GM23338 (cell line): ENCODE results near the gene SUCLG2. TPM values are rescaled to one million over a fixed set of nuclear protein-coding genes. Genes with fewer than 3 reads are reported as not detected.

Source experiments
- ATAC-seq: fragments of 200-7000 bp; cut with Tn5 transposase; 3 replicates; pipeline ENCODE4 v1.9.1; 2020
- DNase-seq: peaks from one replicate; pipeline ENCODE4 v3.0.0-alpha.2; 2015; ENCODE audit warnings: low spot score
- H2AFZ ChIP-seq: fragments of 200-600 bp; sonication (generic); 2 replicates; pipeline ENCODE4 v1.8.0; 2016; ENCODE audit warnings: antibody characterized with exemption, mild to moderate bottlenecking, moderate library complexity
- H3F3A ChIP-seq: fragments of 200-600 bp; sonication (generic); replicated peaks from 2 replicates; pipeline ENCODE4 v1.8.0; 2017; ENCODE audit warnings: antibody characterized with exemption, mixed run types, low read depth
- H3K27ac ChIP-seq: fragments of 200-600 bp; sonication (generic); 2 replicates; pipeline ENCODE4 v1.6.1; 2016; ENCODE audit warnings: low read depth
- H3K27me3 ChIP-seq: fragments of 200-600 bp; sonication (generic); 2 replicates; pipeline ENCODE4 v1.8.0; 2016; ENCODE audit warnings: mild to moderate bottlenecking, mixed run types, moderate library complexity; ENCODE audit not compliant: insufficient read depth
- H3K36me3 ChIP-seq: fragments of 200-600 bp; sonication (generic); 2 replicates; pipeline ENCODE4 v1.8.0; 2016; ENCODE audit warnings: mild to moderate bottlenecking; ENCODE audit not compliant: insufficient read depth
- H3K4me1 ChIP-seq: fragments of 200-600 bp; sonication (generic); 2 replicates; pipeline ENCODE4 v1.8.0; 2016; ENCODE audit warnings: mild to moderate bottlenecking, moderate library complexity; ENCODE audit not compliant: insufficient read depth
- H3K4me2 ChIP-seq: fragments of 200-600 bp; sonication (generic); 2 replicates; pipeline ENCODE4 v1.7.1; 2017; ENCODE audit warnings: mixed run types
- H3K4me3 ChIP-seq: fragments of 200-600 bp; sonication (generic); 2 replicates; pipeline ENCODE4 v1.6.1; 2016; ENCODE audit warnings: mixed run types
- H3K79me2 ChIP-seq: fragments of 200-600 bp; sonication (generic); replicated peaks from 2 replicates; pipeline ENCODE4 v1.8.0; 2017; ENCODE audit warnings: mild to moderate bottlenecking; ENCODE audit not compliant: insufficient read depth
- H3K9me2 ChIP-seq: fragments of 200-600 bp; sonication (generic); 2 replicates; pipeline ENCODE4 v1.8.0; 2017; ENCODE audit not compliant: insufficient read depth
- H4K20me1 ChIP-seq: fragments of 200-600 bp; sonication (generic); replicated peaks from 2 replicates; pipeline ENCODE4 v1.8.0; 2017; ENCODE audit warnings: mild to moderate bottlenecking; ENCODE audit not compliant: insufficient read depth
- H3K27ac Mint-ChIP-seq: 2 replicates; pipeline ENCODE4 v1.8.0; 2020; ENCODE audit warnings: inconsistent platforms, mild to moderate bottlenecking, moderate library complexity, mixed read lengths
- H3K27me3 Mint-ChIP-seq: 3 replicates; pipeline ENCODE4 v1.8.0; 2022; ENCODE audit warnings: low read depth, mild to moderate bottlenecking, moderate library complexity, mixed read lengths, inconsistent platforms; ENCODE audit not compliant: insufficient read depth, poor library complexity
- H3K36me3 Mint-ChIP-seq: 3 replicates; pipeline ENCODE4 v1.8.0; 2021; ENCODE audit warnings: low read depth, mild to moderate bottlenecking, inconsistent platforms, moderate library complexity, mixed read lengths
- H3K4me1 Mint-ChIP-seq: 3 replicates; pipeline ENCODE4 v1.8.0; 2020; ENCODE audit warnings: mild to moderate bottlenecking, inconsistent platforms, mixed read lengths
- H3K4me3 Mint-ChIP-seq: 3 replicates; pipeline ENCODE4 v1.8.0; 2021; ENCODE audit warnings: moderate library complexity, mild to moderate bottlenecking, inconsistent platforms, mixed read lengths
- H3K9me3 Mint-ChIP-seq: 3 replicates; pipeline ENCODE4 v1.8.0; 2020; ENCODE audit warnings: moderate library complexity, mild to moderate bottlenecking, inconsistent platforms, mixed read lengths
- CTCF ChIP-seq, 2 experiments: fragments of 200-600 bp in 1 of 2; sonication (generic) in 1 of 2; conservative IDR thresholded peaks; 2 replicates each; pipeline versions ENCODE4 v1.5.1 to v1.6.1; 2016 to 2017; ENCODE audit warnings: antibody characterized with exemption in 2 of 2, low read depth in 2 of 2, mild to moderate bottlenecking in 2 of 2, moderate library complexity in 1 of 2
- ETS1 ChIP-seq: IDR thresholded peaks from 2 replicates; pipeline ENCODE4 v1.6.1; 2016; ENCODE audit warnings: antibody characterized with exemption
- EZH2phosphoT487 ChIP-seq: fragments of 200-600 bp; sonication (generic); IDR thresholded peaks from one replicate; pipeline ENCODE4 v1.8.1; 2018; ENCODE audit warnings: antibody characterized with exemption; ENCODE audit not compliant: unreplicated experiment
- POLR2AphosphoS5 ChIP-seq: IDR thresholded peaks from 2 replicates; pipeline ENCODE4 v1.6.1; 2016; ENCODE audit warnings: antibody characterized with exemption, low read depth
- STAT1 ChIP-seq: IDR thresholded peaks from one replicate; pipeline ENCODE4 v1.6.1; 2016; ENCODE audit warnings: antibody characterized with exemption; ENCODE audit not compliant: unreplicated experiment
- ZNF114 ChIP-seq: fragments of 250-450 bp; sonication (Bioruptor Pico); IDR thresholded peaks from 2 replicates; pipeline ENCODE4 v1.5.0; 2020; ENCODE audit warnings: mild to moderate bottlenecking, moderate library complexity
- polyA plus RNA-seq: library from polyadenylated mRNA; unstranded; fragments of >200 nt; fragmentation: Nextera tagmentation; extraction: Ambion mirVana; gene quantifications from 2 replicates; pipeline ENCODE4 v1.2.1, GENCODE V29; 2016
- total RNA-seq: library from RNA; depleted of rRNA; stranded (reverse); fragments of >200 nt; shearing (Covaris generic); gene quantifications from 2 replicates; pipeline ENCODE4 v1.2.3, GENCODE V29; 2014
- TF ChIP-seq, protein P1 (sequence below): fragments of 250-450 bp; sonication (Bioruptor Pico); IDR thresholded peaks from 2 replicates; pipeline ENCODE4 v1.5.0; 2020; ENCODE audit warnings: mild to moderate bottlenecking, moderate library complexity

SUCLG2 gene
- total and polyA plus RNA-seq, 2 experiments from 2014 or later = 29.3 to 39.0 TPM

GRCh38 chr3:67472674-67473201, 181.7 kb downstream of the SUCLG2 start (continued):
- TF ChIP-seq, protein P1, sequence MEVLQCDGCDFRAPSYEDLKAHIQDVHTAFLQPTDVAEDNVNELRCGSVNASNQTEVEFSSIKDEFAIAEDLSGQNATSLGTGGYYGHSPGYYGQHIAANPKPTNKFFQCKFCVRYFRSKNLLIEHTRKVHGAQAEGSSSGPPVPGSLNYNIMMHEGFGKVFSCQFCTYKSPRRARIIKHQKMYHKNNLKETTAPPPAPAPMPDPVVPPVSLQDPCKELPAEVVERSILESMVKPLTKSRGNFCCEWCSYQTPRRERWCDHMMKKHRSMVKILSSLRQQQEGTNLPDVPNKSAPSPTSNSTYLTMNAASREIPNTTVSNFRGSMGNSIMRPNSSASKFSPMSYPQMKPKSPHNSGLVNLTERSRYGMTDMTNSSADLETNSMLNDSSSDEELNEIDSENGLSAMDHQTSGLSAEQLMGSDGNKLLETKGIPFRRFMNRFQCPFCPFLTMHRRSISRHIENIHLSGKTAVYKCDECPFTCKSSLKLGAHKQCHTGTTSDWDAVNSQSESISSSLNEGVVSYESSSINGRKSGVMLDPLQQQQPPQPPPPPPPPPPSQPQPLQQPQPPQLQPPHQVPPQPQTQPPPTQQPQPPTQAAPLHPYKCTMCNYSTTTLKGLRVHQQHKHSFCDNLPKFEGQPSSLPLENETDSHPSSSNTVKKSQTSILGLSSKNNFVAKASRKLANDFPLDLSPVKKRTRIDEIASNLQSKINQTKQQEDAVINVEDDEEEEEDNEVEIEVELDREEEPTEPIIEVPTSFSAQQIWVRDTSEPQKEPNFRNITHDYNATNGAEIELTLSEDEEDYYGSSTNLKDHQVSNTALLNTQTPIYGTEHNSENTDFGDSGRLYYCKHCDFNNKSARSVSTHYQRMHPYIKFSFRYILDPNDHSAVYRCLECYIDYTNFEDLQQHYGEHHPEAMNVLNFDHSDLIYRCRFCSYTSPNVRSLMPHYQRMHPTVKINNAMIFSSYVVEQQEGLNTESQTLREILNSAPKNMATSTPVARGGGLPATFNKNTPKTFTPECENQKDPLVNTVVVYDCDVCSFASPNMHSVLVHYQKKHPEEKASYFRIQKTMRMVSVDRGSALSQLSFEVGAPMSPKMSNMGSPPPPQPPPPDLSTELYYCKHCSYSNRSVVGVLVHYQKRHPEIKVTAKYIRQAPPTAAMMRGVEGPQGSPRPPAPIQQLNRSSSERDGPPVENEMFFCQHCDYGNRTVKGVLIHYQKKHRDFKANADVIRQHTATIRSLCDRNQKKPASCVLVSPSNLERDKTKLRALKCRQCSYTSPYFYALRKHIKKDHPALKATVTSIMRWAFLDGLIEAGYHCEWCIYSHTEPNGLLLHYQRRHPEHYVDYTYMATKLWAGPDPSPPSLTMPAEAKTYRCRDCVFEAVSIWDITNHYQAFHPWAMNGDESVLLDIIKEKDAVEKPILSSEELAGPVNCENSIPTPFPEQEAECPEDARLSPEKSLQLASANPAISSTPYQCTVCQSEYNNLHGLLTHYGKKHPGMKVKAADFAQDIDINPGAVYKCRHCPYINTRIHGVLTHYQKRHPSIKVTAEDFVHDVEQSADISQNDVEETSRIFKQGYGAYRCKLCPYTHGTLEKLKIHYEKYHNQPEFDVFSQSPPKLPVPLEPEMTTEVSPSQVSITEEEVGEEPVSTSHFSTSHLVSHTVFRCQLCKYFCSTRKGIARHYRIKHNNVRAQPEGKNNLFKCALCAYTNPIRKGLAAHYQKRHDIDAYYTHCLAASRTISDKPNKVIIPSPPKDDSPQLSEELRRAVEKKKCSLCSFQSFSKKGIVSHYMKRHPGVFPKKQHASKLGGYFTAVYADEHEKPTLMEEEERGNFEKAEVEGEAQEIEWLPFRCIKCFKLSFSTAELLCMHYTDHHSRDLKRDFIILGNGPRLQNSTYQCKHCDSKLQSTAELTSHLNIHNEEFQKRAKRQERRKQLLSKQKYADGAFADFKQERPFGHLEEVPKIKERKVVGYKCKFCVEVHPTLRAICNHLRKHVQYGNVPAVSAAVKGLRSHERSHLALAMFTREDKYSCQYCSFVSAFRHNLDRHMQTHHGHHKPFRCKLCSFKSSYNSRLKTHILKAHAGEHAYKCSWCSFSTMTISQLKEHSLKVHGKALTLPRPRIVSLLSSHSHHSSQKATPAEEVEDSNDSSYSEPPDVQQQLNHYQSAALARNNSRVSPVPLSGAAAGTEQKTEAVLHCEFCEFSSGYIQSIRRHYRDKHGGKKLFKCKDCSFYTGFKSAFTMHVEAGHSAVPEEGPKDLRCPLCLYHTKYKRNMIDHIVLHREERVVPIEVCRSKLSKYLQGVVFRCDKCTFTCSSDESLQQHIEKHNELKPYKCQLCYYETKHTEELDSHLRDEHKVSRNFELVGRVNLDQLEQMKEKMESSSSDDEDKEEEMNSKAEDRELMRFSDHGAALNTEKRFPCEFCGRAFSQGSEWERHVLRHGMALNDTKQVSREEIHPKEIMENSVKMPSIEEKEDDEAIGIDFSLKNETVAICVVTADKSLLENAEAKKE = no peak
- TF ChIP-seq STAT1 (no peak), POLR2AphosphoS5 (no peak), CTCF (conservative IDR thresholded peaks at IDR 0.05; ENCODE audit: low read depth in 2 of 2) (no peak)

GRCh38 chr3:67470207-67470606, 184.2 kb downstream of the SUCLG2 start:
- no peaks in the 10 kb centered on the region for H3K36me3 Mint-ChIP-seq
- ATAC-seq = no peak
- H3K4me1 Mint-ChIP-seq = no peaks in the 10 kb centered on the region
- H3K9me3 Mint-ChIP-seq = no peaks in the 10 kb centered on the region
- Histone ChIP-seq H3K79me2 (no peaks in the 10 kb centered on the region), H2AFZ (no peak overlapping the region), H3K36me3 (no peaks in the 10 kb centered on the region), H3F3A (no peaks in the 10 kb centered on the region), H4K20me1 (no peaks in the 10 kb centered on the region), H3K9me2 (0 out of 2 replicates have a peak, but pooled peaks cover 2% of the 10 kb centered on the region), H3K27ac (no peak overlapping the region), H3K4me3 (no peak overlapping the region), H3K4me1 (no peaks in the 10 kb centered on the region), H3K27me3 (no peaks in the 10 kb centered on the region), H3K4me2 (no peak overlapping the region)
- peaks cover 3% of the 10 kb centered on the region for H3K27me3 Mint-ChIP-seq
- H3K4me3 Mint-ChIP-seq = no peak overlapping the region
- H3K27ac Mint-ChIP-seq = no peak overlapping the region
- DNase-seq = no peak
- TF ChIP-seq EZH2phosphoT487 (no peak), POLR2AphosphoS5 (no peak), STAT1 (no peak), ETS1 (no peak), ZNF114 (CRISPR knock-in tag) (no peak), CTCF (conservative IDR thresholded peaks at IDR 0.05; ENCODE audit: low read depth in 2 of 2) (no peak)
